Heart left ventricle (tissue), 13 donors: ENCODE results near the gene CES4A.

Experiments
- POLR2A ChIP-seq, 2 donors: fragments of 450-650 bp; IDR thresholded peaks; one replicate each; pipeline ENCODE4 v1.6.1; 2017; ENCODE audit warnings: antibody characterized with exemption in 2 of 2, mild to moderate bottlenecking in 2 of 2, moderate library complexity in 2 of 2
- TF ChIP-seq, protein P1 (sequence below), 12 donors: fragments of 200-600 bp; sonication (generic) in 4 of 12; IDR thresholded peaks; one replicate each; pipeline versions ENCODE4 v1.5.0 to v1.8.0; 2018 to 2022; ENCODE audit warnings: antibody characterized with exemption in 12 of 12, mild to moderate bottlenecking in 5 of 12
- donor health status: ischemic (EF 13 %, LVEDD 7.1; RV severe dilation, severe dysfunction).
- donor health status: DM: no; HTN: yes; CAD: no.
- donor health status: DM: no; HTN: no; CAD: no.
- donor health status: ischemic (EF 25% LVEDD 6.9; RV normal size, moderate dysfunction).
- donor health status: ischemic (EF 25% LVEDD 5.7; RV mildly dilated, moderate dysfunction).
- donor health status: ischemic (EF 35%, LVEDD 5.7; RV mildly dilated, moderate dysfunction).
- donor health status: nonischemic (EF 11% LVEDD 7.7; RV severe dilation, severe dysfunction).
- donor health status: DM: yes; HTN: yes; CAD: no.
- donor health status: PGD.
- donor health status: ischemic (EF 29% LVEDD 5.4; RV normal size, mild dysfunction).
- donor health status: nonischemic (EF 23%, LVEDD 6.1; RV moderate dilation, normal function).

DNA sequence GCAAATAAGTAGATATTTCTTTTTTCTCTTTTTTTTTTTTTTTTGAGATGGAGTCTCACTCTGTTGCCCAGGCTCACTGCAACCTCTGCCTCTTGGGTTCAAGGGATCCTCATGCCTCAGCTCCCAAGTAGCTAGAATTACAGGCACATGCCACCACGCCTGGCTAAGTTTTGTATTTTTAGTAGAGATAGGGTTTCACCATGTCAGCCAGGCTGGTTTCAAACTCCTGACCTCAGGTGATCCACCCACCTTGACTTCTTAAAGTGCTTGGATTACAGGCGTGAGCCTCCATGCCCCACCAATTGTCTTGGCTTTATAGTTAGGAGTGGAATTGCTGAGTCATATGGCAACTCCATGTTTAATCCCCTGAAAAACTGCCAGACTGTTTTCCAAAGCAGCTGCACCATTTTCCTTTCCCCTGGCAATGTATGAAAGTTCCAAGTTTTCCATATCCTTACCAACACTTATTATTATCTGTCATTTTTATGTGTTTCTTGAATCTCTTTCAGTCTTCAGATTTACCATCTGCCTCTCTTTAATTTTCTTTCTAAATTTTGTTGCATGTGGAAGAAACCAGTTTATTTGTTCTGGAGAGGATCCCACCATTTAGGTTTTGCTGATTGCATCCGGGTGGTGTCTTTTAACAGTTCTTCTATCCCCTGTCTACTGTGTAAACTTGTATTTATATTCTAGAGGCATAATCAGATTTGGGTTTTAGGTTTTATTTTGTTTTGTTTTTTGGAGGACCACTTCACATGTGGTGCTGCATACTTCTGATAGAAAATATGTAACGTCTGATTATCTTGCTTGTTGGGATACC lies 37.2 kb upstream of the CES4A start:
- TF ChIP-seq, protein P1, sequence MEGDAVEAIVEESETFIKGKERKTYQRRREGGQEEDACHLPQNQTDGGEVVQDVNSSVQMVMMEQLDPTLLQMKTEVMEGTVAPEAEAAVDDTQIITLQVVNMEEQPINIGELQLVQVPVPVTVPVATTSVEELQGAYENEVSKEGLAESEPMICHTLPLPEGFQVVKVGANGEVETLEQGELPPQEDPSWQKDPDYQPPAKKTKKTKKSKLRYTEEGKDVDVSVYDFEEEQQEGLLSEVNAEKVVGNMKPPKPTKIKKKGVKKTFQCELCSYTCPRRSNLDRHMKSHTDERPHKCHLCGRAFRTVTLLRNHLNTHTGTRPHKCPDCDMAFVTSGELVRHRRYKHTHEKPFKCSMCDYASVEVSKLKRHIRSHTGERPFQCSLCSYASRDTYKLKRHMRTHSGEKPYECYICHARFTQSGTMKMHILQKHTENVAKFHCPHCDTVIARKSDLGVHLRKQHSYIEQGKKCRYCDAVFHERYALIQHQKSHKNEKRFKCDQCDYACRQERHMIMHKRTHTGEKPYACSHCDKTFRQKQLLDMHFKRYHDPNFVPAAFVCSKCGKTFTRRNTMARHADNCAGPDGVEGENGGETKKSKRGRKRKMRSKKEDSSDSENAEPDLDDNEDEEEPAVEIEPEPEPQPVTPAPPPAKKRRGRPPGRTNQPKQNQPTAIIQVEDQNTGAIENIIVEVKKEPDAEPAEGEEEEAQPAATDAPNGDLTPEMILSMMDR (IDR thresholded peaks at IDR 0.05): no peak
- TF ChIP-seq POLR2A (IDR thresholded peaks at IDR 0.05): no peak
